OCI-LY7 (cell line): Measurements from ENCODE around the gene COX7B2. TPM values are rescaled to one million over a fixed set of nuclear protein-coding genes. Genes with fewer than 3 reads are reported as not detected.

Source experiments
- BruUV-seq: library from RNA; stranded (reverse); fragments of 400-500 nt; replicated peaks from 2 replicates; lab custom pipeline; 2021; lab: Mats Ljungman, UMichigan
- CTCF ChIA-PET: fragments of 300-600 bp; sonication (Branson Sonifier 250); formaldehyde crosslinking; loops from one replicate; lab custom pipeline; 2022; ENCODE audit warnings: antibody characterized with exemption; ENCODE audit not compliant: unreplicated experiment; lab: Charles Lee
- POLR2A ChIA-PET: fragments of 300-600 bp; sonication (Branson Sonifier 250); formaldehyde crosslinking; loops from one replicate; lab custom pipeline; 2022; ENCODE audit warnings: antibody characterized with exemption; lab: Charles Lee
- DNase-seq: peaks from one replicate; pipeline ENCODE4 v3.0.0-alpha.2; 2015; ENCODE audit warnings: low spot score
- H2AFZ ChIP-seq: fragments of 200-600 bp; sonication (generic), shearing (Covaris generic); 2 replicates; pipeline ENCODE4 v1.6.1; 2014; ENCODE audit warnings: mild to moderate bottlenecking, antibody characterized with exemption, low read length, moderate library complexity
- H3K27ac ChIP-seq: fragments of 200-600 bp; sonication (generic); 2 replicates; pipeline ENCODE4 v1.5.1; 2014; ENCODE audit warnings: mixed run types, low read depth, mild to moderate bottlenecking, moderate library complexity, low read length, inconsistent platforms; ENCODE audit not compliant: poor library complexity, severe bottlenecking
- H3K36me3 ChIP-seq: fragments of 200-600 bp; sonication (generic); 2 replicates; pipeline ENCODE4 v1.6.1; 2014; ENCODE audit warnings: mild to moderate bottlenecking, antibody characterized with exemption, low read length, moderate library complexity, mixed read lengths; ENCODE audit not compliant: insufficient read depth
- H3K4me1 ChIP-seq: fragments of 200-600 bp; sonication (generic); 2 replicates; pipeline ENCODE4 v1.5.1; 2014; ENCODE audit warnings: mild to moderate bottlenecking, low read length; ENCODE audit not compliant: insufficient read depth, poor library complexity, severe bottlenecking
- H3K4me2 ChIP-seq: fragments of 200-600 bp; sonication (generic); 2 replicates; pipeline ENCODE4 v1.6.1; 2014; ENCODE audit warnings: mild to moderate bottlenecking, low read length
- H3K4me3 ChIP-seq: fragments of 200-600 bp; sonication (generic); 2 replicates; pipeline ENCODE4 v1.5.1; 2014; ENCODE audit warnings: mild to moderate bottlenecking, low read depth, low read length; ENCODE audit not compliant: poor library complexity, severe bottlenecking
- H3K79me2 ChIP-seq: fragments of 200-600 bp; sonication (generic); 2 replicates; pipeline ENCODE4 v1.6.1; 2016; ENCODE audit warnings: low read depth, mild to moderate bottlenecking, low read length, moderate library complexity, mixed read lengths; ENCODE audit not compliant: insufficient read depth
- H3K9me2 ChIP-seq: fragments of 200-600 bp; sonication (generic); 2 replicates; pipeline ENCODE4 v1.6.1; 2016; ENCODE audit warnings: mild to moderate bottlenecking, low read length, mixed read lengths; ENCODE audit not compliant: insufficient read depth
- H3K9me3 ChIP-seq: fragments of 200-600 bp; sonication (generic); 2 replicates; pipeline ENCODE4 v1.6.1; 2014; ENCODE audit warnings: mild to moderate bottlenecking, mixed run types, low read length, mixed read lengths
- H4K20me1 ChIP-seq: fragments of 200-600 bp; sonication (generic); 2 replicates; pipeline ENCODE4 v1.6.1; 2014; ENCODE audit warnings: mild to moderate bottlenecking, antibody characterized with exemption, low read length, moderate library complexity, mixed read lengths; ENCODE audit not compliant: insufficient read depth
- EZH2phosphoT487 ChIP-seq: fragments of 200-600 bp; sonication (generic); IDR thresholded peaks from 2 replicates; pipeline ENCODE4 v1.6.1; 2018; ENCODE audit warnings: low read depth, borderline replicate concordance, mild to moderate bottlenecking, mixed run types, antibody characterized with exemption, low read length, moderate library complexity, mixed read lengths
- intact Hi-C: fragments of 100-400 bp; cut with micrococcal nuclease; formaldehyde crosslinking; loops from one replicate; pipeline ENCODE4 v1.10.0; 2022; ENCODE audit not compliant: unreplicated experiment
- total RNA-seq, 2 experiments: library from RNA; depleted of rRNA in 1 of 2; stranded (reverse); fragments of >200 nt in 1 of 2; shearing (Covaris generic) in 1 of 2; gene quantifications; 2 replicates each; pipeline ENCODE4 v1.2.3, GENCODE V29; 2014 to 2022
- TF ChIP-seq, protein P1 (sequence below): fragments of 200-600 bp; sonication (generic); conservative IDR thresholded peaks from 2 replicates; pipeline ENCODE4 v1.5.1; 2014; ENCODE audit warnings: mild to moderate bottlenecking, antibody characterized with exemption, low read length, moderate library complexity, mixed read lengths

Gene COX7B2
- total RNA-seq, 2 experiments from 2014 or later, result not detected

- intact Hi-C loops, result no loop called here
- H3K27ac ChIP-seq, result no peak overlapping the region
- H3K4me1 ChIP-seq, result no peaks in the 10 kb centered on the region
- no peaks in the 10 kb centered on the region for H3K9me3 ChIP-seq
- no peak for DNase-seq
- POLR2A ChIA-PET, result no interaction called here
- H2AFZ ChIP-seq, result no peak overlapping the region
- H3K79me2 ChIP-seq, result no peaks in the 10 kb centered on the region
- CTCF ChIA-PET, result no interaction called here
- H3K4me2 ChIP-seq, result no peak overlapping the region
- TF ChIP-seq EZH2phosphoT487, result no peak
- TF ChIP-seq, protein P1, sequence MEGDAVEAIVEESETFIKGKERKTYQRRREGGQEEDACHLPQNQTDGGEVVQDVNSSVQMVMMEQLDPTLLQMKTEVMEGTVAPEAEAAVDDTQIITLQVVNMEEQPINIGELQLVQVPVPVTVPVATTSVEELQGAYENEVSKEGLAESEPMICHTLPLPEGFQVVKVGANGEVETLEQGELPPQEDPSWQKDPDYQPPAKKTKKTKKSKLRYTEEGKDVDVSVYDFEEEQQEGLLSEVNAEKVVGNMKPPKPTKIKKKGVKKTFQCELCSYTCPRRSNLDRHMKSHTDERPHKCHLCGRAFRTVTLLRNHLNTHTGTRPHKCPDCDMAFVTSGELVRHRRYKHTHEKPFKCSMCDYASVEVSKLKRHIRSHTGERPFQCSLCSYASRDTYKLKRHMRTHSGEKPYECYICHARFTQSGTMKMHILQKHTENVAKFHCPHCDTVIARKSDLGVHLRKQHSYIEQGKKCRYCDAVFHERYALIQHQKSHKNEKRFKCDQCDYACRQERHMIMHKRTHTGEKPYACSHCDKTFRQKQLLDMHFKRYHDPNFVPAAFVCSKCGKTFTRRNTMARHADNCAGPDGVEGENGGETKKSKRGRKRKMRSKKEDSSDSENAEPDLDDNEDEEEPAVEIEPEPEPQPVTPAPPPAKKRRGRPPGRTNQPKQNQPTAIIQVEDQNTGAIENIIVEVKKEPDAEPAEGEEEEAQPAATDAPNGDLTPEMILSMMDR, result no peak
- no peaks in the 10 kb centered on the region for H3K36me3 ChIP-seq
- no peak overlapping the region for H3K4me3 ChIP-seq
- H3K9me2 ChIP-seq, result no peaks in the 10 kb centered on the region
- no peaks in the 10 kb centered on the region for H4K20me1 ChIP-seq
- no TSS peak for BruUV-seq
These were observed 15.9 kb upstream of the COX7B2 start for GRCh38 chr4:46924789-46925529.

DNA sequence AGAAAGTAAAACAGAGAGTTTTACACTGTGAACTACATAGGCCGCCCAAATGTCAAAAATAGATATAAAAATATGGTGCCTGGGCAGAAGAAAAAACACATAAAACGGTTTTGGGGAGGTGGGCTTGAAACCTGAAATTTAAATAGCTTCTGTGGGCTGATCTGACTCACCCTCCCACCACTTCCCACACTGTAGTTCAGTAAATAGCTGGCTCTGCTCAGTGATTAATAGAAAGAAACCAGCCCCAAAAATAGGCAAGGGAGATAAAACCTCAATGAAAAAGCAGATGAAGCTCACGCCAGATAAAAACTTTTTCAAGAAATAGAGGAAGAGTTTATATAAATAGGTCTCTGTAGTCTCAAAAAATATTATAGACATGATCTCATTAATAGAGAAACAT lies 13.2 kb upstream of the COX7B2 start:
- no peaks in the 10 kb centered on the region for H3K9me2 ChIP-seq
- no peaks in the 10 kb centered on the region for H4K20me1 ChIP-seq
- no peaks in the 10 kb centered on the region for H3K79me2 ChIP-seq
- no peak for DNase-seq
- H3K36me3 ChIP-seq, result no peaks in the 10 kb centered on the region
- ChIA-PET POLR2A (interaction anchor here (0.6 to 0.7 kb wide), 2 partner anchors 42 to 58 kb away, joined by 3 to 6 read pairs; no protein-coding TSS in a partner anchor), CTCF (no interaction called here)
- TF ChIP-seq, protein P1, result no peak
- TF ChIP-seq EZH2phosphoT487, result no peak
- H3K4me3 ChIP-seq, result no peak overlapping the region
- no peak overlapping the region for H3K4me2 ChIP-seq
- H2AFZ ChIP-seq, result no peak overlapping the region
- no peaks in the 10 kb centered on the region for H3K4me1 ChIP-seq
- no peaks in the 10 kb centered on the region for H3K9me3 ChIP-seq
- intact Hi-C loops, result no loop called here
- BruUV-seq, result no TSS peak
- no peak overlapping the region for H3K27ac ChIP-seq

GRCh38 chr4:46908148-46908547 lies 897 bp downstream of the COX7B2 start:
- no peak overlapping the region for H3K4me2 ChIP-seq
- no peaks in the 10 kb centered on the region for H3K36me3 ChIP-seq
- POLR2A ChIA-PET, result no interaction called here
- intact Hi-C loops, result no loop called here
- H3K4me1 ChIP-seq, result no peaks in the 10 kb centered on the region
- H3K79me2 ChIP-seq, result no peaks in the 10 kb centered on the region
- H2AFZ ChIP-seq, result no peak overlapping the region
- no peak overlapping the region for H3K4me3 ChIP-seq
- no TSS peak for BruUV-seq
- CTCF ChIA-PET, result no interaction called here
- no peaks in the 10 kb centered on the region for H4K20me1 ChIP-seq
- no peak overlapping the region for H3K27ac ChIP-seq
- no peaks in the 10 kb centered on the region for H3K9me2 ChIP-seq
- TF ChIP-seq EZH2phosphoT487, result no peak
- TF ChIP-seq, protein P1, result no peak
- no peak for DNase-seq
- H3K9me3 ChIP-seq, result no peaks in the 10 kb centered on the region
